T-cell (primary cell): ENCODE results near the gene CDK5RAP2. TPM values are rescaled to one million over a fixed set of nuclear protein-coding genes. Genes with fewer than 3 reads are reported as not detected.

Experiments
- ATAC-seq, 4 experiments: fragments of 200-7000 bp in 3 of 4; fragments of 150-1000 bp in 1 of 4; cut with Tn5 transposase; replicated peaks in 1 of 4; 1 replicate in 3 of 4; 2 replicates in 1 of 4; pipeline ENCODE4 v1.10.0; 2021; ENCODE audit warnings: moderate library complexity in 3 of 4, mild to moderate bottlenecking in 2 of 4, moderate number of reproducible peaks in 1 of 4
- CTCF ChIA-PET, 2 donors: fragments of 300-600 bp; sonication (Branson Sonifier 250); formaldehyde crosslinking; loops; one replicate each; lab custom pipeline; 2022; ENCODE audit warnings: antibody characterized with exemption in 2 of 2; lab: Charles Lee
- POLR2A ChIA-PET, 2 donors: fragments of 300-600 bp; sonication (Branson Sonifier 250); formaldehyde crosslinking; loops; one replicate each; lab custom pipeline; 2022; ENCODE audit warnings: antibody characterized with exemption in 2 of 2; lab: Charles Lee
- DNase-seq, 35 experiments: peaks; one replicate each; pipeline versions ENCODE4 v3.0.0 to v3.0.0-alpha.2; 2013 to 2023
- H3K27ac ChIP-seq: one replicate; pipeline ENCODE4 v1.5.1; 2013; ENCODE audit warnings: low read length
- H3K27me3 ChIP-seq, 2 experiments: replicated peaks in 1 of 2; 1 replicate in 1 of 2; 2 replicates in 1 of 2; pipeline versions ENCODE4 v1.6.1 to v1.7.0; 2013; ENCODE audit warnings: low read length in 1 of 2, mixed read lengths in 1 of 2; ENCODE audit not compliant: control insufficient read depth in 2 of 2, insufficient read depth in 2 of 2; ENCODE audit errors: extremely low read depth in 1 of 2
- H3K36me3 ChIP-seq, 2 donors: 1 replicate in 1 of 2; 2 replicates in 1 of 2; pipeline versions ENCODE4 v1.6.1 to v1.7.0; 2013; ENCODE audit warnings: low read length in 1 of 2; ENCODE audit not compliant: control insufficient read depth in 2 of 2, insufficient read depth in 1 of 2; ENCODE audit errors: extremely low read depth in 1 of 2
- H3K4me1 ChIP-seq, 2 experiments: 1 replicate in 1 of 2; 2 replicates in 1 of 2; pipeline versions ENCODE4 v1.6.1 to v1.7.0; 2013; ENCODE audit warnings: low read length in 2 of 2, mixed read lengths in 1 of 2; ENCODE audit not compliant: insufficient read depth in 2 of 2, control insufficient read depth in 1 of 2; ENCODE audit errors: extremely low read depth in 1 of 2
- H3K4me3 ChIP-seq, 2 donors: 1 replicate in 1 of 2; 2 replicates in 1 of 2; pipeline versions ENCODE4 v1.5.1 to v1.7.0; 2013; ENCODE audit warnings: mild to moderate bottlenecking in 2 of 2, low read length in 1 of 2, moderate library complexity in 1 of 2; ENCODE audit not compliant: control insufficient read depth in 1 of 2; ENCODE audit errors: extremely low read depth in 1 of 2
- H3K9me3 ChIP-seq: 2 replicates; pipeline ENCODE4 v1.7.0; 2013
- H3K27ac Mint-ChIP-seq, 2 donors: one replicate each; pipeline ENCODE4 v1.8.0; 2020 to 2021; ENCODE audit warnings: mild to moderate bottlenecking in 2 of 2, mixed read lengths in 2 of 2
- H3K27me3 Mint-ChIP-seq, 2 donors: one replicate each; pipeline ENCODE4 v1.8.0; 2021 to 2022; ENCODE audit warnings: mixed read lengths in 2 of 2
- H3K36me3 Mint-ChIP-seq: one replicate; pipeline ENCODE4 v1.8.0; 2021; ENCODE audit warnings: mixed read lengths
- H3K4me1 Mint-ChIP-seq, 3 donors: one replicate each; pipeline ENCODE4 v1.8.0; 2020 to 2022; ENCODE audit warnings: mixed read lengths in 3 of 3, mild to moderate bottlenecking in 1 of 3
- H3K4me3 Mint-ChIP-seq, 3 donors: one replicate each; pipeline ENCODE4 v1.8.0; 2020 to 2022; ENCODE audit warnings: mild to moderate bottlenecking in 3 of 3, mixed read lengths in 3 of 3, moderate library complexity in 3 of 3
- H3K9me3 Mint-ChIP-seq, 3 donors: one replicate each; pipeline ENCODE4 v1.8.0; 2020 to 2022; ENCODE audit warnings: mixed read lengths in 3 of 3
- WGBS: methylation state at CpG from one replicate; pipeline ENCODE4 v1.1.5; 2013; ENCODE audit warnings: missing lambda C conversion rate; ENCODE audit not compliant: insufficient coverage; 5-methylcytosine and 5-hydroxymethylcytosine counted together
- total RNA-seq, 35 experiments: library from RNA in 6 of 35; stranded (reverse) in 6 of 35; fragments of 120-200 nt in 1 of 35; gene quantifications; one replicate each; pipeline versions ENCODE4 v1.2.1 to v1.2.4 and lab custom pipeline; 2013 to 2026

The CDK5RAP2 gene
- total RNA-seq, 5 donors from 2014 or later (not counting 1 experiment from before 2014, with no cell fraction given), result 66.3 to 79.8 (median 73.9) TPM

DNA sequence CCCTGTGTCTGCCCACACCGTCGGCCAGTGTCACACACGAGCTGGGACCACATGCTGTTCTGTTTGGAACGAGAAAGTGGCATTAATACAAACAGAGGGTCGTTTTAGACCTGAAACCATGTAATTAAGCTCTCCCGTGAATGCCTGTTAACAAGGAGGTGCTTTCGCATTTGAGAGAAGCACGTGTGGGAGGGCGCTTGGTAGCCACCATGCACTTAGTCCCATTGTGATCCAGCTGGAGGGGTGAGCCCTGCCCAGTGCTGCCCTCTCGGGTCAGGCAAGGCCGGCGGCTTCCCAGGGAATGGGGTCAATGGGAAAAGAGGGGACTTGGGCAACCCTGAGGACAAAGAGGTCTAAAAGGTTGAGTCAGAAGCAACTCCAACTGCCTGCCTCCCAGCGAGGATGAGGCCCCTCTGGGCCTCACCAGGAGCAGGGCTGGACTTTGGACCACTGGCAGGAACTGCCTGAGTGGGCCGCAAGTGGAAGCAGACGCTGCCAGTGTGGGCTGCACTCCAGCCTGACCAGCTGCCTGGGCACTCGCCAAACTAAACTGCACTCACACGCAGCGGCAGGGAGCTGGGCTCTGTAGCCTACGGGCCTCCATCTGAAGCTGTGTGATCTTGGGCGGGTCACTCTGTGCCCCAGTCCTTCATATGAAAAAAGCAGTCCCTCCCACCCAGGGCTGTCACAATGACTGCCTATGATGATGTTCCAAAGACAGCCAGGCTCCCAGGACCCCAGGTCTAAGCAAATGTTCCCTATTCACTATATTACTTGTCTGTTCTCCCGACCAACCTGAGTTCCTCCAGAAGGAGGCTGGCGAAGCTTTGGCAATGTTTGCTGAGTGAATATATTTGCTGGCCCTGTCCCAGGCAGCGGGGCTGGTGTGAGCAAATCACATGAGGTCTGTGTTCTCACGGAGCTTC is 195.7 kb downstream of the CDK5RAP2 start:
- peaks cover 48% of the 10 kb centered on the region for H3K36me3 Mint-ChIP-seq
- Histone ChIP-seq H3K4me3 (no peak overlapping the region), H3K27me3 (no peaks in the 10 kb centered on the region), H3K27ac (no peak overlapping the region), H3K9me3 (no peaks in the 10 kb centered on the region), H3K36me3 (peaks cover 3 to 8% of the 10 kb centered on the region in 2 donors), H3K4me1 (no peaks in the 10 kb centered on the region)
- no peak overlapping the region for H3K27ac Mint-ChIP-seq
- ChIA-PET CTCF (interaction anchor here in 1 of 2 donors (0.6 kb wide), 1 partner anchor 244 kb away, joined by 6 read pairs; no protein-coding TSS in a partner anchor), POLR2A (no interaction called here)
- 93% methylated on average over 22 of the region's 24 CpGs for WGBS
- ATAC-seq (no peak), DNase-seq (no peak)
- no peaks in the 10 kb centered on the region for H3K27me3 Mint-ChIP-seq
- peaks cover 0 to 10% (median 8%) of the 10 kb centered on the region in 3 donors for H3K9me3 Mint-ChIP-seq
- H3K4me3 Mint-ChIP-seq, result no peak overlapping the region
- no peaks in the 10 kb centered on the region for H3K4me1 Mint-ChIP-seq

DNA sequence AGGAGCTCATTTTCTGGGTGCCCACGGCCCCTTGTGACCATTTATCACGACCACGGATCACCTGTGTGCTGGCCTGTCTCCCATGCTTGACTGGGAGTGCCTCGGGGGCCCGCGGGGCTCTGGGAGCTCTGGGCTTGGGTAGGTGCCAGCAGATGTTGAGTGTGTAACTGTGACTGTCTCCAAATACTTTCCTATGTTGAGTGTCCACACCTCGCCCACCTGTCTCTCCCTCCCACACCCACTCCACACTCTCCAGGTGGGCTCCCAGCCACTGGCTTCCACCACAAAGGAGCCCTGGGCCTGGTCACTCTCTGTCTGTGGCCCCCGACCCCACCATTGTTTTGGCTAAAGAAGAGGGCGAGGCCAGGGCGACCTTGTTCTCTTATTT is 196.4 kb downstream of the CDK5RAP2 start:
- WGBS, result 98% methylated on average over 6 of the region's 10 CpGs
- H3K27ac ChIP-seq, result no peak overlapping the region
- Mint-ChIP-seq H3K36me3 (peaks cover 46% of the 10 kb centered on the region), H3K27ac (no peak overlapping the region), H3K4me3 (no peak overlapping the region), H3K27me3 (no peaks in the 10 kb centered on the region), H3K4me1 (no peaks in the 10 kb centered on the region), H3K9me3 (peaks cover 3 to 14% (median 8%) of the 10 kb centered on the region in 3 donors)
- no peaks in the 10 kb centered on the region for H3K27me3 ChIP-seq
- H3K4me1 ChIP-seq, result no peaks in the 10 kb centered on the region
- POLR2A ChIA-PET, result interaction anchor here in 1 of 2 donors (0.6 kb wide), 1 partner anchor 11 kb away, joined by 3 read pairs; no protein-coding TSS in a partner anchor
- H3K9me3 ChIP-seq, result no peaks in the 10 kb centered on the region
- CTCF ChIA-PET, result interaction anchor here in 1 of 2 donors (0.6 kb wide), 1 partner anchor 245 kb away, joined by 6 read pairs; no protein-coding TSS in a partner anchor
- DNase-seq, result no peak
- peaks cover 3 to 4% of the 10 kb centered on the region in 2 donors for H3K36me3 ChIP-seq
- no peak overlapping the region for H3K4me3 ChIP-seq
- ATAC-seq, result no peak

DNA sequence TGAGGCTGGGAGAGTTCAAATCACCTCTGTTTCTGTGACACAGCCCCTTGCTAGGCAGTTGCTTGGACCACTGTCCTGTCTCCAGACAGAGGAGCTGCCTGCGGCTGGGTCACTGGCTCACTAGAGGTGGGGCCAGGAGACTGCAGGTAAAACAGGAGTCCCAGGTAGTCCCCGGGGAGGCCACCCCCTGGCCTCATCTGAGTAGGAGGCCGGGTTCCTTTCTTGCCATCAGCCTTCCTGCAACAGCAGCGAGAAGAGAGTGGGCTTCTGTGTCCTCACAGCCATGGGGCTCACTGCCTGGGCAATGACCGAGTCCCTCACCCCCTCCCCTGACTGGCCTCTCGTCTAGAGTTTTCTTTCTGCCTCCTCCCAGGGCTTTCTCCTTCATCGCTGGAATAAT is 197.5 kb downstream of the CDK5RAP2 start:
- Histone ChIP-seq H3K27me3 (no peaks in the 10 kb centered on the region), H3K4me3 (no peak overlapping the region), H3K27ac (no peak overlapping the region), H3K9me3 (no peaks in the 10 kb centered on the region), H3K36me3 (peaks cover 0 to 4% of the 10 kb centered on the region in 2 donors), H3K4me1 (no peaks in the 10 kb centered on the region)
- Mint-ChIP-seq H3K36me3 (peaks cover 46% of the 10 kb centered on the region), H3K4me1 (no peaks in the 10 kb centered on the region), H3K4me3 (no peak overlapping the region), H3K27ac (no peak overlapping the region), H3K9me3 (peaks cover 7 to 21% (median 11%) of the 10 kb centered on the region in 3 donors), H3K27me3 (no peaks in the 10 kb centered on the region)
- 87% methylated on average over 7 of the region's 7 CpGs for WGBS
- ChIA-PET CTCF (no interaction called here), POLR2A (no interaction called here)
- DNase-seq (no peak), ATAC-seq (no peak)

DNA sequence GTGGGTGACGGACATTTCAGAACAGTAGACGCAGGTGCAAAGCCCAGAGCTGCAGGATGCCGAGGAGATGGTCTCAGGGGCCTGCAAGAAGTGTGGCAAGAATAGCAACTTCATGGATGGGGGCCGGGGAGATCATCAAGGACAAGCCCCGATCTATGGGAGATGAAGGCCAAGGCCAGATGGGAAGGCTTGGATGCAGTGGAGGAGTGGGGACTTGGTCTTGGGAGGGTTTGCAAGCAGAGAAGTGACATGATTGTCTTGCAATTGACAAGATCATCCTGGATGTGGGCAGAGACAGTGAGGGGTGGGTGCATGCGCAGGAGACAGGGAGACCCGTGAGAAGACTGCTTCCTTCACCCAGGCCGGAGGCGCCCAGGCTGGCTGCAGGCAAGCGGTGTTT is 198.1 kb downstream of the CDK5RAP2 start:
- CTCF ChIA-PET, result no interaction called here
- 91% methylated on average over 10 of the region's 10 CpGs for WGBS
- H3K4me1 ChIP-seq, result no peaks in the 10 kb centered on the region
- no peaks in the 10 kb centered on the region for H3K9me3 ChIP-seq
- no peak overlapping the region for H3K27ac ChIP-seq
- H3K4me3 ChIP-seq, result no peak overlapping the region
- no peaks in the 10 kb centered on the region for H3K27me3 ChIP-seq
- Mint-ChIP-seq H3K4me1 (no peaks in the 10 kb centered on the region), H3K27me3 (no peaks in the 10 kb centered on the region), H3K27ac (no peak overlapping the region), H3K9me3 (peaks cover 7 to 21% (median 11%) of the 10 kb centered on the region in 3 donors), H3K36me3 (peaks cover 39% of the 10 kb centered on the region), H3K4me3 (no peak overlapping the region)
- ATAC-seq (no peak), DNase-seq (no peak)
- POLR2A ChIA-PET, result no interaction called here
- H3K36me3 ChIP-seq, result peaks cover 0 to 4% of the 10 kb centered on the region in 2 donors

DNA sequence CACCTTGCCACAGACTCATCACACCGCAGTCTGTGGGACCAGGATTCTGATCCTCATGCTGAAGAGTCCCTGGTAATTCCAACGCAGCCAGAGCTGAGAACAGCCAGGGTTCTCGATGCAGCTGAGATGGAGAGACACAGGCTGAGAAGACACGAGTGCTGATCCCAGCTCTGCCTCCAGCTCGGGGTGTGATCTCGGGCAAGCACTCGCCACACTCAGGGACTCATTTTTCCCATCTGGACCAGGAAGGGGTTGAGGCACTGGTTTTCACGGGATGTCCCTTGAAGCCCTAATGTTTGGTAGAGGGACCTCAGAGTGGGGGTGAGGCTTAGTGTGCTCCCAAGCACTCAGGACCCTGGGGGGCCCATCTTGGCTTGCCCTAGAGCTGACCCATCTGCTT is 200.4 kb downstream of the CDK5RAP2 start:
- H3K4me1 ChIP-seq, result no peaks in the 10 kb centered on the region
- ChIA-PET POLR2A (no interaction called here), CTCF (no interaction called here)
- no peaks in the 10 kb centered on the region for H3K9me3 ChIP-seq
- Mint-ChIP-seq H3K9me3 (peaks cover 7 to 21% (median 11%) of the 10 kb centered on the region in 3 donors), H3K4me3 (no peak overlapping the region), H3K27ac (no peak overlapping the region), H3K36me3 (peaks cover 30% of the 10 kb centered on the region), H3K27me3 (no peaks in the 10 kb centered on the region), H3K4me1 (no peaks in the 10 kb centered on the region)
- DNase-seq (no peak), ATAC-seq (no peak)
- H3K27me3 ChIP-seq, result no peaks in the 10 kb centered on the region
- H3K4me3 ChIP-seq, result no peak overlapping the region
- peaks cover 0 to 4% of the 10 kb centered on the region in 2 donors for H3K36me3 ChIP-seq
- H3K27ac ChIP-seq, result no peak overlapping the region
- 99% methylated on average over 8 of the region's 8 CpGs for WGBS

DNA sequence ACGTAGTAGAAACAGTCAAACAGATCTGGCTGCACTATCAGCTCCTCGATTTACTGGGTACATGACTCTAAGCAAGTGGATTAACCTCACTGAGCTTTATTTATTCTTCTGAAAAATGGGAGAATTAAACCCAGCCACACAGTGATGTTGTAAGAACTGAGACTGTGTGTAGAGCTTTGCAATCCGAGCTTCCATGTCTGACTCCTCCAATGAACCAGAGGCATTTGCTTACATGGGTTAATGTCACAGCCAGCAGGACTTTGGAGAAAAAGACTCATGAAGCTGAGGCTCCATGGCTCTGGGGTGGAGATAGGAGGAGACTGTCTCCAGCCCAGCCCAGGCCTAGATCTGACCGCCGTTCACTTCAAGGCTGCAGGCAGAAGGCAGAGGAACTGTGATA is 201.3 kb downstream of the CDK5RAP2 start:
- 95% methylated on average over 3 of the region's 5 CpGs for WGBS
- Histone ChIP-seq H3K4me3 (no peak overlapping the region), H3K4me1 (no peaks in the 10 kb centered on the region), H3K27ac (no peak overlapping the region), H3K36me3 (peaks cover 0 to 4% of the 10 kb centered on the region in 2 donors), H3K27me3 (no peaks in the 10 kb centered on the region), H3K9me3 (no peaks in the 10 kb centered on the region)
- Mint-ChIP-seq H3K36me3 (peaks cover 29% of the 10 kb centered on the region), H3K4me3 (no peak overlapping the region), H3K9me3 (peaks cover 7 to 21% (median 11%) of the 10 kb centered on the region in 3 donors), H3K27me3 (no peaks in the 10 kb centered on the region), H3K27ac (no peak overlapping the region), H3K4me1 (no peaks in the 10 kb centered on the region)
- ChIA-PET POLR2A (no interaction called here), CTCF (no interaction called here)
- ATAC-seq, result no peak
- DNase-seq, result no peak
